CD4-positive, alpha-beta T cell treated with Interleukin-4 for 4 hours (primary cell): ENCODE measurements around the gene IFNGR2.
"Not testable (repeated sequence)": the region's sequence is repeated elsewhere in the genome, so short reads cannot be mapped to it uniquely, and the experiment has no call there.

Experiments
- DNase-seq: peaks from one replicate; pipeline ENCODE4 v3.0.0-alpha.2; 2020

IFNGR2 gene

GRCh38 chr21:33446620-33447019 is 43.4 kb downstream of the IFNGR2 start:
- DNase-seq = not testable (repeated sequence)

GRCh38 chr21:33449616-33450015 is 46.4 kb downstream of the IFNGR2 start:
- DNase-seq = no peak

- DNase-seq = no peak
Observed at GRCh38 chr21:33451634-33452071, 48.4 kb downstream of the IFNGR2 start.

- DNase-seq = no peak
Observed at GRCh38 chr21:33452362-33452761, 49.1 kb downstream of the IFNGR2 start.

GRCh38 chr21:33455686-33456446 is 52.7 kb downstream of the IFNGR2 start:
- no peak for DNase-seq

- DNase-seq = no peak
Observed at GRCh38 chr21:33458861-33459260, 55.6 kb downstream of the IFNGR2 start.

GRCh38 chr21:33461538-33462250 is 58.5 kb downstream of the IFNGR2 start:
- DNase-seq = no peak

GRCh38 chr21:33469183-33469582 is 66.0 kb downstream of the IFNGR2 start:
- not testable (repeated sequence) for DNase-seq

- DNase-seq = no peak
Observed at GRCh38 chr21:33470701-33471100, 67.5 kb downstream of the IFNGR2 start.

GRCh38 chr21:33473344-33473743 is 70.1 kb downstream of the IFNGR2 start:
- no peak for DNase-seq

GRCh38 chr21:33477066-33477465 is 73.9 kb downstream of the IFNGR2 start:
- no peak for DNase-seq

- no peak for DNase-seq
Observed at GRCh38 chr21:33478182-33478581, 75.0 kb downstream of the IFNGR2 start.

- DNase-seq = peak; percentile 50
Observed at GRCh38 chr21:33478935-33479678, 75.9 kb downstream of the IFNGR2 start.

GRCh38 chr21:33479679-33480480 is 76.7 kb downstream of the IFNGR2 start, which contains the start of gene TMEM50B:
TMEM50B (minus strand) TSS chr21:33479974; CDS start chr21:33468885, 11,089 bp downstream.
- DNase-seq = peak; percentile 96

GRCh38 chr21:33480481-33481103 is 77.4 kb downstream of the IFNGR2 start:
- no peak for DNase-seq

- DNase-seq = no peak
Observed at GRCh38 chr21:33481314-33481943, 78.2 kb downstream of the IFNGR2 start.
